Fibroblast of lung (primary cell): ENCODE data around the gene GPR84. TPM values are rescaled to one million over a fixed set of nuclear protein-coding genes. Genes with fewer than 3 reads are reported as not detected.

Experiments used
- DNase-seq, 2 donors: peaks; one replicate each; pipeline versions ENCODE4 v3.0.0 to v3.0.0-alpha.2; 2010; ENCODE audit warnings: low read depth in 2 of 2
- H2AFZ ChIP-seq: 2 replicates; pipeline ENCODE4 v1.5.1; 2012; ENCODE audit warnings: low read length, control low read depth, inconsistent platforms
- H3K27ac ChIP-seq: 2 replicates; pipeline ENCODE4 v1.5.1; 2011; ENCODE audit warnings: low read length, control low read depth; ENCODE audit not compliant: insufficient read depth
- H3K27me3 ChIP-seq: 2 replicates; pipeline ENCODE4 v1.5.1; 2011; ENCODE audit warnings: mild to moderate bottlenecking, low read length; ENCODE audit not compliant: control insufficient read depth, insufficient read depth
- H3K36me3 ChIP-seq: 2 replicates; pipeline ENCODE4 v1.5.1; 2011; ENCODE audit warnings: low read length; ENCODE audit not compliant: control insufficient read depth, insufficient read depth
- H3K4me1 ChIP-seq: 2 replicates; pipeline ENCODE4 v1.5.1; 2011; ENCODE audit warnings: low read length; ENCODE audit not compliant: control insufficient read depth, insufficient read depth; ENCODE audit errors: extremely low read depth
- H3K4me2 ChIP-seq: 2 replicates; pipeline ENCODE4 v1.5.1; 2011; ENCODE audit warnings: low read length, control low read depth; ENCODE audit not compliant: insufficient read depth; ENCODE audit errors: extremely low read depth
- H3K4me3 ChIP-seq, 4 experiments: fragments of 200-600 bp in 1 of 4; sonication (generic) in 1 of 4; replicated peaks in 1 of 4; 2 replicates each; pipeline ENCODE4 v1.5.1; 2011 to 2016; ENCODE audit warnings: low read length in 4 of 4, low read depth in 3 of 4, mild to moderate bottlenecking in 3 of 4, control low read depth in 2 of 4, inconsistent platforms in 1 of 4, mixed read lengths in 1 of 4; ENCODE audit not compliant: insufficient read depth in 1 of 4; ENCODE audit errors: control extremely low read depth in 1 of 4
- H3K79me2 ChIP-seq: 2 replicates; pipeline ENCODE4 v1.5.1; 2012; ENCODE audit warnings: mild to moderate bottlenecking, low read length, inconsistent platforms; ENCODE audit not compliant: control insufficient read depth, insufficient read depth
- H3K9ac ChIP-seq: 2 replicates; pipeline ENCODE4 v1.5.1; 2011; ENCODE audit warnings: mild to moderate bottlenecking, low read length, control low read depth; ENCODE audit not compliant: insufficient read depth
- H3K9me3 ChIP-seq: 2 replicates; pipeline ENCODE4 v1.5.1; 2012; ENCODE audit warnings: low read depth, low read length; ENCODE audit not compliant: control insufficient read depth, insufficient read depth
- H4K20me1 ChIP-seq: 2 replicates; pipeline ENCODE4 v1.5.1; 2011; ENCODE audit warnings: low read length; ENCODE audit not compliant: control insufficient read depth, insufficient read depth; ENCODE audit errors: extremely low read depth
- CTCF ChIP-seq, 2 donors: IDR thresholded peaks in 1 of 2; conservative IDR thresholded peaks in 1 of 2; 1 replicate in 1 of 2; 2 replicates in 1 of 2; pipeline ENCODE4 v1.5.1; 2011 to 2012; ENCODE audit warnings: low read length in 2 of 2, control low read depth in 1 of 2, inconsistent platforms in 1 of 2, low read depth in 1 of 2, mild to moderate bottlenecking in 1 of 2
- EZH2 ChIP-seq: IDR thresholded peaks from 2 replicates; pipeline ENCODE4 v1.5.1; 2012; ENCODE audit warnings: low read length, control low read depth, mild to moderate bottlenecking; ENCODE audit errors: missing control alignments
- polyA plus RNA-seq, 2 donors: library from polyadenylated mRNA; depleted of rRNA in 1 of 2; stranded (reverse) in 1 of 2; unstranded in 1 of 2; fragments of >200 nt; gene quantifications; 2 replicates each; pipeline ENCODE4 v1.2.1, GENCODE V29; 2011 to 2012; ENCODE audit warnings: missing spikeins in 1 of 2
- total RNA-seq: library from RNA; depleted of rRNA; stranded (reverse); fragments of >200 nt; gene quantifications from 2 replicates; pipeline ENCODE4 v1.2.1, GENCODE V29; 2014

Gene GPR84
- total and polyA plus RNA-seq, 2 donors (not counting 1 experiment from before 2014, with no cell fraction given): 0.03 TPM; not detected in 1

DNA sequence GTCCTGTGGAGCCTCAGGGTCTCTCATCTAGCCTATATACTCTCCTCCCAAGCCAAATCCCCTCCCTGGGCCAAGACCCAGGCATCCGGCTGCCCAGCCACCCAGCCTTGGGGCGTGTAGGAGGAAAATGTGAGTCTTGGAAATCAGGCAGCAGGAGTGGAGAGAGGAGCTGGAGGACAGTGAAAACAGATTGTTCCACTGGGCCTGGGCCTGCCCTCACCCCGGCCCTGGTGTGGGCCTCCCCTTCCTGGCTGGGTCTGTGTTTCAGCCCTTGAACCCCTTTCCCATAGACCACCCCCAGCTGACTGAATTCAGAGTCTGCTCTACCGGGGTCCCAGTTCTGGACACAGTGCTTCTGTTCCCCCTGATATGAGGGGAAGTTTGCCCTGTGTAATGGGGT, 48.1 kb upstream of the GPR84 start:
- H3K79me2 ChIP-seq: peaks cover 84% of the 10 kb centered on the region
- peak overlapping the region; percentile 27 for H3K4me2 ChIP-seq
- H3K9ac ChIP-seq: no peak overlapping the region
- TF ChIP-seq EZH2: no peak
- TF ChIP-seq CTCF (conservative IDR thresholded peaks at IDR 0.05 in 1 of 2, IDR thresholded peaks at IDR 0.05 in 1 of 2; ENCODE audit: low read depth in 1 of 2, low read length in 2 of 2): no peak
- H3K36me3 ChIP-seq: peaks cover 21% of the 10 kb centered on the region
- no peak overlapping the region for H2AFZ ChIP-seq
- no peak for DNase-seq
- H3K9me3 ChIP-seq: no peaks in the 10 kb centered on the region
- H4K20me1 ChIP-seq: no peaks in the 10 kb centered on the region
- H3K27me3 ChIP-seq: no peaks in the 10 kb centered on the region
- H3K4me1 ChIP-seq: peaks cover 39% of the 10 kb centered on the region
- no peak overlapping the region for H3K4me3 ChIP-seq
- H3K27ac ChIP-seq: peak overlapping the region; percentile 44

DNA sequence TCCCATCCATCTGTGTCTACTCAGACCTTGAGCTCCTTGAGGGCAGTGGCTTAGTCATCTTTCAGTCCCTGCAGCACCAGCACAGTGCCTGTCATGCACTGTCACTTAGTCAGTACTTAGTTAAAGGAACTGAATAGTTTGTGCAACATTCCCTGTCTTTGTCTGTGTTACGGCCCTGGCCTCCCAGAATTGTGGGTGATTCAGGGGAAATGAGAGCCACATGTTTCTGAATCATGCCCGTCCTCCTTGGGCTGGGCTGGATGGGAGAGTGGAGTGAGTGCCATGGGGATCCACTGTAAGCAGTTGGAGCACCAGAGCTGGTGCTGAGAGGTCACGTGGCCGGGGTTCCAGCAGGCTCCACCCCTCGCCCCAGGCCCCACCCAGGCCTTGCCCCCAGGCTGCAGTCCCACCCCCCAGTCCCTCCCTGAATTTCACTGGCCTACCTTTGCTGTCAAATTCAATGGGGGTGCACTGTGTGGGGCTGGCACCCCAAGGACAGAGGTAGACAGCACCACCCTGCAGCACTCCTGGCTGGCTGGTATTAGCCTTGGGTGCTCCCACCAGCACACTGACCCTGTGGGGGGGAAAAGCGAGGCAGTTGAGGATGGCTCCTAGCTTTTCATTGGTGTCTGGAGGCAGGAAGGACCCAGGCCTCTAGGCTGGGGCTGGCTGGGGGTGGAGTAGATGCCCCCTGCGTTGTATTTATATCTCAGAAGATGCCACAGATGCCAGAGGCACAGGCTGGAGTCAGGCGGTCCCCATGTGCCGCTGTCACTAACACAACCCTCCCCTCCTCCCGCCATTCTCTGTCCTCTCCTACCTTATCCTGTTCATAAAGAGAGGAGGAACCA, 47.3 kb upstream of the GPR84 start:
- H3K79me2 ChIP-seq: peaks cover 77% of the 10 kb centered on the region
- peaks cover 23% of the 10 kb centered on the region for H3K36me3 ChIP-seq
- H3K27ac ChIP-seq: peak overlapping the region; percentile 76
- DNase-seq: peak; percentile 87 to 92
- H3K4me3 ChIP-seq: no peak overlapping the region
- H3K4me2 ChIP-seq: peak overlapping the region; percentile 38
- peaks cover 39% of the 10 kb centered on the region for H3K4me1 ChIP-seq
- H2AFZ ChIP-seq: no peak overlapping the region
- no peaks in the 10 kb centered on the region for H4K20me1 ChIP-seq
- TF ChIP-seq EZH2: no peak
- no peak overlapping the region for H3K9ac ChIP-seq
- H3K9me3 ChIP-seq: no peaks in the 10 kb centered on the region
- H3K27me3 ChIP-seq: no peaks in the 10 kb centered on the region

- Histone ChIP-seq H3K9me3 (no peaks in the 10 kb centered on the region), H3K9ac (no peak overlapping the region), H4K20me1 (no peaks in the 10 kb centered on the region), H3K36me3 (peaks cover 39% of the 10 kb centered on the region), H2AFZ (no peak overlapping the region), H3K27me3 (no peaks in the 10 kb centered on the region), H3K4me1 (peaks cover 33% of the 10 kb centered on the region), H3K4me2 (no peak overlapping the region), H3K79me2 (peaks cover 54% of the 10 kb centered on the region), H3K4me3 (no peak overlapping the region), H3K27ac (peak overlapping the region; percentile 6)
- TF ChIP-seq CTCF (conservative IDR thresholded peaks at IDR 0.05 in 1 of 2, IDR thresholded peaks at IDR 0.05 in 1 of 2; ENCODE audit: low read depth in 1 of 2, low read length in 2 of 2) (no peak), EZH2 (no peak)
- DNase-seq: no peak
These were observed 45.0 kb upstream of the GPR84 start for GRCh38 chr12:54409267-54409666.
